Erythroblast (primary cell): ENCODE results near the gene ITPR2.

Experiments
- GATA1 ChIP-seq: IDR thresholded peaks from 2 replicates; pipeline ENCODE4 v1.6.1; 2011; ENCODE audit warnings: low read depth, mild to moderate bottlenecking, control low read depth, low read length, moderate library complexity
- POLR2A ChIP-seq: IDR thresholded peaks from 2 replicates; pipeline ENCODE4 v1.6.1; 2011; ENCODE audit warnings: mild to moderate bottlenecking, low read length

DNA sequence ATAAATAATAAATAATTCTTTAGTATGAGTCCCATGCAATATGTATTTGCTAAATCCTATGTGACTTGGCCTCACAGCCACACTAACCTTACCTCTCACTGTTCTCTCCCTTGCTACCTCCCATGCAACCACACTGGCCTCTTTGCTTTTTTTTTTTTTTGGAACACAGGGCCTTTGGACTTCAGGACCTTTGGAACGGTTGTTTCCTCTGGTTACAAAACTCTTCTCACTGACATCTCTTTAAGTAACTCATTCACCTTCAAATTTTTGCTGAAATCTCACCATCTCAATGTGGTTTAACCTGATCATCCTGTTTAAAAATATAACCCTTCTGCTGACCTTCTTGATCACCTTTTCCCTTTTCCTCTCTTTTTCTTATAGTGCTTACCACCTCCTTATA is 443.7 kb downstream of the ITPR2 start:
- TF ChIP-seq POLR2A (no peak), GATA1 (no peak)
